T1000 (cell line): ENCODE measurements around the gene RPRD1B.

Source experiments
- DNase-seq: peaks from one replicate; lab custom pipeline; 2025; ENCODE audit warnings: mixed read lengths; lab: John Stamatoyannopoulos, UW

The RPRD1B gene

GRCh38 chr20:38040276-38040675 lies 6.7 kb downstream of the RPRD1B start:
- no peak for DNase-seq

GRCh38 chr20:38043512-38044300 lies 10.2 kb downstream of the RPRD1B start:
- DNase-seq, result peak; percentile 67

GRCh38 chr20:38044685-38045084 lies 11.1 kb downstream of the RPRD1B start:
- no peak for DNase-seq

- DNase-seq, result no peak
Observed at GRCh38 chr20:38046572-38046971, 13.0 kb downstream of the RPRD1B start.

GRCh38 chr20:38049800-38050199 lies 16.3 kb downstream of the RPRD1B start:
- no peak for DNase-seq

GRCh38 chr20:38050686-38051085 lies 17.1 kb downstream of the RPRD1B start:
- no peak for DNase-seq

GRCh38 chr20:38052870-38053269 lies 19.3 kb downstream of the RPRD1B start:
- DNase-seq, result no peak

GRCh38 chr20:38054647-38055046 lies 21.1 kb downstream of the RPRD1B start:
- DNase-seq, result no peak

GRCh38 chr20:38055294-38055693 lies 21.7 kb downstream of the RPRD1B start:
- no peak for DNase-seq

GRCh38 chr20:38055848-38056247 lies 22.3 kb downstream of the RPRD1B start:
- DNase-seq, result no peak

- DNase-seq, result peak; percentile 53
Observed at GRCh38 chr20:38057351-38057972, 23.9 kb downstream of the RPRD1B start.

- no peak for DNase-seq
Observed at GRCh38 chr20:38059832-38060231, 26.3 kb downstream of the RPRD1B start.

- no peak for DNase-seq
Observed at GRCh38 chr20:38060536-38060935, 27.0 kb downstream of the RPRD1B start.

- no peak for DNase-seq
Observed at GRCh38 chr20:38061109-38061508, 27.6 kb downstream of the RPRD1B start.

GRCh38 chr20:38062890-38063289 lies 29.3 kb downstream of the RPRD1B start:
- no peak for DNase-seq

GRCh38 chr20:38063911-38064530 lies 30.5 kb downstream of the RPRD1B start:
- no peak for DNase-seq

GRCh38 chr20:38065764-38066375 lies 32.3 kb downstream of the RPRD1B start:
- DNase-seq, result no peak

GRCh38 chr20:38066969-38067716 lies 33.6 kb downstream of the RPRD1B start:
- DNase-seq, result no peak

- DNase-seq, result no peak
Observed at GRCh38 chr20:38067717-38068365, 34.3 kb downstream of the RPRD1B start.

GRCh38 chr20:38072898-38073297 lies 39.4 kb downstream of the RPRD1B start:
- DNase-seq, result no peak

- peak; percentile 42 for DNase-seq
Observed at GRCh38 chr20:38073307-38074071, 39.9 kb downstream of the RPRD1B start.
